Dedifferentiated amniotic fluid mesenchymal stem cell (primary cell): ENCODE data around the gene PKD2.
A peak's percentile ranks its signal among the peaks of the same experiment; 100 is the strongest.

Experiments
- DNase-seq: peaks from one replicate; pipeline ENCODE4 v3.0.0-alpha.2; 2016; ENCODE audit errors: extremely low spot score

Gene PKD2

GRCh38 chr4:88027611-88028608 lies 20.5 kb downstream of the PKD2 start:
- peak; percentile 77 for DNase-seq

- no peak for DNase-seq
These were observed 21.5 kb downstream of the PKD2 start for GRCh38 chr4:88028946-88029345.

GRCh38 chr4:88029556-88029955 lies 22.1 kb downstream of the PKD2 start:
- no peak for DNase-seq

- DNase-seq, result no peak
These were observed 23.3 kb downstream of the PKD2 start for GRCh38 chr4:88030565-88031310.

GRCh38 chr4:88033309-88033708 lies 25.9 kb downstream of the PKD2 start:
- peak; percentile 46 for DNase-seq

GRCh38 chr4:88035292-88035691 lies 27.9 kb downstream of the PKD2 start:
- no peak for DNase-seq

GRCh38 chr4:88037447-88037846 lies 30.0 kb downstream of the PKD2 start:
- no peak for DNase-seq

GRCh38 chr4:88037936-88038335 lies 30.5 kb downstream of the PKD2 start:
- DNase-seq, result no peak

GRCh38 chr4:88040707-88041106 lies 33.3 kb downstream of the PKD2 start:
- no peak for DNase-seq

GRCh38 chr4:88041626-88042025 lies 34.2 kb downstream of the PKD2 start:
- DNase-seq, result no peak

- no peak for DNase-seq
These were observed 35.6 kb downstream of the PKD2 start for GRCh38 chr4:88043001-88043400.

GRCh38 chr4:88043586-88044340 lies 36.3 kb downstream of the PKD2 start:
- DNase-seq, result no peak

- DNase-seq, result no peak
These were observed 37.6 kb downstream of the PKD2 start for GRCh38 chr4:88045021-88045420.

- no peak for DNase-seq
These were observed 46.8 kb downstream of the PKD2 start for GRCh38 chr4:88054229-88054628.

- no peak for DNase-seq
These were observed 47.5 kb downstream of the PKD2 start for GRCh38 chr4:88054901-88055300.

GRCh38 chr4:88058295-88058694 lies 50.9 kb downstream of the PKD2 start:
- DNase-seq, result no peak

GRCh38 chr4:88059766-88060165 lies 52.3 kb downstream of the PKD2 start:
- no peak for DNase-seq

GRCh38 chr4:88060431-88060830 lies 53.0 kb downstream of the PKD2 start:
- no peak for DNase-seq

- DNase-seq, result no peak
These were observed 54.9 kb downstream of the PKD2 start for GRCh38 chr4:88062311-88062710.

- DNase-seq, result no peak
These were observed 55.4 kb downstream of the PKD2 start for GRCh38 chr4:88062843-88063242.

- no peak for DNase-seq
These were observed 56.3 kb downstream of the PKD2 start for GRCh38 chr4:88063634-88064296.

- no peak for DNase-seq
These were observed 57.0 kb downstream of the PKD2 start for GRCh38 chr4:88064410-88064809.
